Activated CD4-positive, alpha-beta T cell treated with anti-CD3 and anti-CD28 coated beads for 36 hours (primary cell): ENCODE results near the gene MYH13. TPM values are rescaled to one million over a fixed set of nuclear protein-coding genes. Genes with fewer than 3 reads are reported as not detected.
"Not testable (repeated sequence)": the region's sequence is repeated elsewhere in the genome, so short reads cannot be mapped to it uniquely, and the experiment has no call there.

Source experiments
- ATAC-seq: fragments of 200-7000 bp; cut with Tn5 transposase; one replicate; pipeline ENCODE4 v1.10.0; 2021; ENCODE audit warnings: mild to moderate bottlenecking, moderate library complexity
- CTCF ChIA-PET: fragments of 350-600 bp; sonication (Branson Sonifier 250); formaldehyde crosslinking; loops from one replicate; lab custom pipeline; 2021; ENCODE audit warnings: antibody characterized with exemption; lab: Charles Lee
- POLR2A ChIA-PET: fragments of 350-600 bp; sonication (Branson Sonifier 250); formaldehyde crosslinking; loops from one replicate; lab custom pipeline; 2021; ENCODE audit warnings: antibody characterized with exemption, inconsistent platforms; lab: Charles Lee
- DNase-seq: peaks from one replicate; pipeline ENCODE4 v3.0.0-alpha.2; 2020
- H3K27ac Mint-ChIP-seq: one replicate; pipeline ENCODE4 v1.8.0; 2021; ENCODE audit warnings: mixed read lengths
- H3K27me3 Mint-ChIP-seq: one replicate; pipeline ENCODE4 v1.8.0; 2021; ENCODE audit warnings: mixed read lengths
- H3K36me3 Mint-ChIP-seq: one replicate; pipeline ENCODE4 v1.8.0; 2021; ENCODE audit warnings: low read depth, mixed read lengths
- H3K4me1 Mint-ChIP-seq: one replicate; pipeline ENCODE4 v1.8.0; 2021; ENCODE audit warnings: mixed read lengths
- H3K4me3 Mint-ChIP-seq: one replicate; pipeline ENCODE4 v1.8.0; 2021; ENCODE audit warnings: mild to moderate bottlenecking, moderate library complexity, mixed read lengths
- H3K9me3 Mint-ChIP-seq: one replicate; pipeline ENCODE4 v1.8.0; 2021; ENCODE audit warnings: low read depth, mixed read lengths
- intact Hi-C, 2 experiments: fragments of 100-400 bp; cut with DNase I in 1 of 2; cut with micrococcal nuclease in 1 of 2; formaldehyde crosslinking; loops; one replicate each; pipeline versions ENCODE4 v1.14.2 to v1.15.1; 2022 to 2024; cut with DNase I, micrococcal nuclease
- total RNA-seq, 2 experiments: library from RNA; stranded (reverse); gene quantifications; one replicate each; pipeline ENCODE4 v1.2.3, GENCODE V29; 2021

MYH13 gene
- total RNA-seq, 2 experiments from 2014 or later = not detected

DNA sequence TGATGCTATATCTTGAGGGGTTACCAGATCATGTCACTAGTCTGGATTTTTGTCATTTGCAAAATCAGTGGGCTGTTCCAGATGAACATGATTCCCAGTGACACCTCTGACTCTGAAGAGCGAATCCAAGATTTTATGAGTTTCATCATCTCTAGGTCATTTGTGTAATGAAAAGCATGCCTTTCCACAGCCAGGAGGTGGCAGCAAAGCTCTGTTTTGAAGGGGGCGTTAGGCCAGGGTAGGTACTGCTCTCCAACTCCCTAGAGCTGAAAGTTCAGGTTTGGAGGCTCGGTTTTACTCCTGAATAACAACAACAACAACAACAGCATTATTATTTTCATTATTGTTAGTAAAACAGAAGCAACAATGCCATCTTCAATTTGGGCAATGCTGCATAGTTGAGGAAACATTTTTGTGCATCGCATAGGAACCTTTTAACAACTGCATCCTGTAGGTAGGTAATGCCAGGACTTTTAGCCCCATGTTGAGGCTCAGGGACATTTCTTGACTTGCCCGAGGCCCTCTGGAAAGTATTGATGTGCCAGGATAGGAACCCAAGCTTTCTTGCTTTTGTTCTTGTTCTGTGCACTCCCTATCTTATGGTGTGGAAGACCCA, 77.0 kb downstream of the MYH13 start:
- Mint-ChIP-seq H3K9me3 (no peaks in the 10 kb centered on the region), H3K4me3 (no peak overlapping the region), H3K36me3 (no peaks in the 10 kb centered on the region), H3K4me1 (no peaks in the 10 kb centered on the region), H3K27me3 (peaks cover 9% of the 10 kb centered on the region), H3K27ac (no peak overlapping the region)
- intact Hi-C loops = loop anchor here in 1 of 2 experiments (1.0 to 2.0 kb wide), 2 partner anchors 318 to 323 kb away; no protein-coding TSS in a partner anchor
- DNase-seq (peak; percentile 66), ATAC-seq (peak; percentile 55)
- ChIA-PET CTCF (interaction anchor here (0.7 to 1.1 kb wide), 5 partner anchors 10 to 319 kb away, joined by 3 to 4 read pairs (median 4); no protein-coding TSS in a partner anchor), POLR2A (no interaction called here)

DNA sequence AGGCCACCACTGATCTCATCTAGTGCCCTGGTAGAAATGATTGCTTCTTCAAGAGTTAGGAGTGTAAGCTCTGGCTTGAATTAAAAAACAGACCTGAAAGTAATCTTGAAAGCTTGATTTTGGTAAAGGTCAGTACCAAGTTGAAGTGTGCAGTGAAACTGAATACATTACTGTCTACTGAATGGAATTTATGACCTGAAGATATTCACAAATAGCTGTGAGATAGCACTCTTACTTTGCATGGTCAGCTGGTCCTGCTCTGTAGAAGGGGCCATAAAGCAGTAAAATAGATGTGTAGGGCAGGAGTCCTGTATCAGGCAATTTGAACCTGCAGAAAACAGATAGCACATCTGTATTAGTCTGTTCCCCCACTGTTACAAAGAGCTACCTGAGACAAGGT, 78.6 kb downstream of the MYH13 start:
- no peaks in the 10 kb centered on the region for H3K4me1 Mint-ChIP-seq
- ATAC-seq = no peak
- no peak for DNase-seq
- ChIA-PET POLR2A (no interaction called here), CTCF (interaction anchor here (0.8 to 1.4 kb wide), 2 partner anchors 23 to 239 kb away, joined by 3 to 4 read pairs; no protein-coding TSS in a partner anchor)
- H3K27ac Mint-ChIP-seq = no peak overlapping the region
- H3K27me3 Mint-ChIP-seq = peaks cover 16% of the 10 kb centered on the region
- intact Hi-C loops = loop anchor here in 1 of 2 experiments (2.0 kb wide), 1 partner anchor 325 kb away; no protein-coding TSS in a partner anchor
- H3K36me3 Mint-ChIP-seq = no peaks in the 10 kb centered on the region
- H3K9me3 Mint-ChIP-seq = no peaks in the 10 kb centered on the region
- H3K4me3 Mint-ChIP-seq = no peak overlapping the region

DNA sequence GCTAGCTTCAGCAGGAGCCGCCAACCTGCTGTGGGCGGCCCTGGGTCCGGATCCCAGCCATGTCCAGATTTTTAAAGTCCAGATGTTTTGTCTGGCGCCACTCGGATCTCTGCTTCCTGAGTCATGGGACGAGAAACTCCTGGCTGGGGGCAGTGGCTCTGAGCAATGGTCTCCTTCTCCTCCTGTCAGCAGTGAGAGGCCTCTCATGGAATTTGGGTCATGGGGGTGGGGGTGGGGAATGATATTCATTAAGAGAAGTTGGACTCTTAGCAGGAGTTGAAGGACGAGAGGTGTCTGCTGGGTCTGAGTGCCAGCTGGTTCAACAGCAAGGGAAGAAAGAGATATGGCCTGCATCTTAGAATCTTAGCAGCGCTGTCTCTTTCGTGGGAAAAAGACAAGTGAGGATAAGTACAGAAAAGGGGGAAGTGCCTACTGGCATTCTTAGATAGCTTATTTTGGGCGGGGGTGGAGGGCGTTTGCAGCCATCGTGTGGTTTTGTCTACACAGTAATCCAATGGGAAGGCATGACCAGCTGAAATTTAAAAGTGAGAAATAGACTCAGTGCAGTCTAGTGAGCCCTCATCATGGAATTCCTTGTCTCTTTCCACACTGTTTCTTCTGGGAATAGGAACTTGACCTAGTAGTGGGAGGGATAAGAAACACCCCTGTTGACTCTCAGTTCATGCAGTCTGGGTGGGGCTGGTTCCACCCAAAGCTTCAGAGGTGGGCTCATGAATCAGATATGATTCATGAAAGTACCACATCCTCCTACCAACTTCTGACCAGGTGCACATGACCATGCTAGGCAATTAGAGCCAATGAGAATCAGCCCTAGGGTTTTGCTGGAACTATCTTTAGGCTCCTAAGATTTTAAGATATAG, 80.5 kb downstream of the MYH13 start:
- Mint-ChIP-seq H3K27me3 (peaks cover 20% of the 10 kb centered on the region), H3K27ac (no peak overlapping the region), H3K9me3 (no peaks in the 10 kb centered on the region), H3K4me3 (no peak overlapping the region), H3K36me3 (no peaks in the 10 kb centered on the region), H3K4me1 (no peaks in the 10 kb centered on the region)
- ATAC-seq (peak; percentile 51), DNase-seq (peak; percentile 10)
- intact Hi-C loops = no loop called here
- CTCF ChIA-PET = interaction anchor here (0.6 kb wide), 1 partner anchor 137 kb away, joined by 3 read pairs; no protein-coding TSS in a partner anchor
- POLR2A ChIA-PET = no interaction called here

DNA sequence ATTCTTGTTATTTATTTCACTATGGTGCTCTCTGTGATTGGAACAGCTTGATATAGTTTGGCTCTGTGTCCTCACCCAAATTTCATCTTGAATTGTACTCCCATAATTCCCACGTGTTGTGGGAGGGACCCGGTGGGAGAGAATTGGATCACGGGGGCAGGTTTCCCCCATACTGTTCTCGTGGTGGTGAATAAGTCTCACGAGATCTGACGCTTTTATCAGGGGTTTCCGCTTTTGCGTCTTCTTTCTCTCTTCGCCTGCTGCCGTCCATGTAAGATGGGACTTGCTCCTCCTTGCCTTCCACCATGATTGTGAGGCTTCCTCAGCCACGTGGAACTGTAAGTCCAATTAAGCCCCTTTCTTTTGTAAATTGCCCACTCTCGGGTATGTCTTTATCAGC, 81.2 kb downstream of the MYH13 start:
- POLR2A ChIA-PET, H3K36me3 Mint-ChIP-seq, CTCF ChIA-PET, H3K9me3 Mint-ChIP-seq, ATAC-seq, H3K4me1 Mint-ChIP-seq, H3K4me3 Mint-ChIP-seq, DNase-seq, H3K27ac Mint-ChIP-seq, intact Hi-C loops: not testable (repeated sequence)
- H3K27me3 Mint-ChIP-seq = peaks cover 20% of the 10 kb centered on the region

DNA sequence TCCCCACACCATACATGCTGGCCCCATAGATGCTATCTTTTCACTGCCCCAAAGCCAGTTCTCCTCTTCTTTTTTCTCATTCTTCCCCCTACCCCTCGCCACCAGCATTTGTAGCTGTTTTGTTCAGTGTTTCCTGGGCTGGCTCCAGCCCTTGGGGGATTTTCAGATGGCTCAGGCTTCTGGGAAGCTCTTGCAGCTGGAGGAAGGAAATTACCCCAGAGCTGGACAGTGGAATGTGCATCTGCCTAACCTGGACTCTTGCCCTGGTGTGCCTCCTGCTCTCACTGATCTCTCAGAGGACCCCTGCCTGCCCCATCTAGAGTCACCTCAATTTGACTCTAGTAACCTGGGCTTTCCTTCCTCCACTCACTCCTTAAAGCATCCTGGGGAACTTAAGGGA, 82.8 kb downstream of the MYH13 start:
- intact Hi-C loops = no loop called here
- Mint-ChIP-seq H3K4me3 (no peak overlapping the region), H3K4me1 (no peaks in the 10 kb centered on the region), H3K9me3 (no peaks in the 10 kb centered on the region), H3K36me3 (no peaks in the 10 kb centered on the region), H3K27ac (no peak overlapping the region), H3K27me3 (peaks cover 20% of the 10 kb centered on the region)
- DNase-seq = no peak
- no peak for ATAC-seq
- ChIA-PET POLR2A (no interaction called here), CTCF (interaction anchor here (0.6 kb wide), 2 partner anchors 846 to 1069 kb away, joined by 3 to 4 read pairs; no protein-coding TSS in a partner anchor)

DNA sequence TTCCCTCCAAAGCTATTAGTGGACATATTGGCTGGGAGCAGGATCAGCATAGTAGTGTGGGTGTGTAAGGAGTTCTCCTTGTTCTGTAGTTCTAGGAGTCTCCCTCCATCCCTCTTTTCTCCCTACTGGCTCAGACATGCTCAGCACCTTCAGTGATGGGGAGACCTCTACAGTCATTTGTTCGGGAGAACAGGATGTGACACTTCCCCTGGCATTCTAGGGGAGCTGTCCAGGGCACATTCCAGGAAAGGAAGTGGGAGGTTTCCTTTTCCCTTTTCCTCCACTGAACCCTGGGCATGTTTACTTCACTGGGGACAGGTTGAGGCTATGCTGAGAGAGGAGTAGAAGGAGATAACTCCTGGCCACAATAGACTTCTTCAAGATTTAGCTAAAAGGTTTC, 86.5 kb downstream of the MYH13 start:
- Mint-ChIP-seq H3K36me3 (no peaks in the 10 kb centered on the region), H3K9me3 (no peaks in the 10 kb centered on the region), H3K4me3 (no peak overlapping the region), H3K27me3 (peaks cover 14% of the 10 kb centered on the region), H3K27ac (no peak overlapping the region), H3K4me1 (no peaks in the 10 kb centered on the region)
- intact Hi-C loops = no loop called here
- POLR2A ChIA-PET = no interaction called here
- DNase-seq (no peak), ATAC-seq (no peak)
- CTCF ChIA-PET = interaction anchor here (1.1 kb wide), 1 partner anchor 10 kb away, joined by 4 read pairs; no protein-coding TSS in a partner anchor

DNA sequence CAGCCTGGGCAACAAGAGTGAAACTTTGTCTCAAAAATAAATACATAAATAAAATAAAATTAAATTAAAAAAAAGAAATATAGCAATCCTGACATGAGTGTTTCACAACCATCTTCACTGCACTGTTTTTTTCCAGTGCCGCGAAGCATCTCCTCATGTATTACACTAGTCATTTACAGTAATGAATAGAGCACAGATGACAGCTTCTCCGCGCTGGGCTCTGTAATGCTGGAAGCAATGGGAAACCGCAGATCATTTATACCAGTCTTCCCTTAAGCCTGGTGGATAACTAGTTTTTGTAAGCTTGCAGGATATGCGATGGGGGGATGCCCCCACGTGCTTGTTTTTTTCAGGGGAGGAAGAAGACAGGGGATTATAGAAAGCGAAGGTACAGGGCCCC, 86.9 kb downstream of the MYH13 start:
- ATAC-seq = no peak
- Mint-ChIP-seq H3K9me3 (no peaks in the 10 kb centered on the region), H3K27ac (no peak overlapping the region), H3K4me3 (no peak overlapping the region), H3K36me3 (no peaks in the 10 kb centered on the region), H3K27me3 (peaks cover 14% of the 10 kb centered on the region), H3K4me1 (no peaks in the 10 kb centered on the region)
- ChIA-PET CTCF (interaction anchor here (1.1 kb wide), 1 partner anchor 10 kb away, joined by 4 read pairs; no protein-coding TSS in a partner anchor), POLR2A (no interaction called here)
- intact Hi-C loops = no loop called here
- DNase-seq = no peak

DNA sequence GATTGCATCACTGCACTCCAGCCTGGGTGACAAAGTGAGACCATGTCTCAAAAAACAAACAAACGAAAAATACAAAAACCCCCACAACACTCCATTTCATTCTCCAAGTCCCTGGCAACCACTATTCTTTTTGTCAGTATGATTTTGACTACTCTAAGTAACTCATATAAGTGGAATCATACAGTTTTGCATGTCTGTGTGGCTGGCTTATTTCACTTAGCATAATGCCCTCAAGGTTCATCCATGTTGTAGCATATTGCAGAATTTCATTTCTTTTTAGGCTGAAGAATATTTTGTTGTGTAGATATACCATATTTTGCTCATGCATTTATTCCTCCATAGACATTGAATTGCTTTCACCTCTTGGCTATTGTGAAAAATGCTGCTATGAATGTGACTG, 92.7 kb downstream of the MYH13 start:
- intact Hi-C loops = no loop called here
- CTCF ChIA-PET = no interaction called here
- ATAC-seq (no peak), DNase-seq (no peak)
- H3K9me3 Mint-ChIP-seq = no peaks in the 10 kb centered on the region
- no peaks in the 10 kb centered on the region for H3K36me3 Mint-ChIP-seq
- peaks cover 5% of the 10 kb centered on the region for H3K27me3 Mint-ChIP-seq
- POLR2A ChIA-PET = no interaction called here
- no peak overlapping the region for H3K4me3 Mint-ChIP-seq
- H3K4me1 Mint-ChIP-seq = no peaks in the 10 kb centered on the region
- H3K27ac Mint-ChIP-seq = no peak overlapping the region

DNA sequence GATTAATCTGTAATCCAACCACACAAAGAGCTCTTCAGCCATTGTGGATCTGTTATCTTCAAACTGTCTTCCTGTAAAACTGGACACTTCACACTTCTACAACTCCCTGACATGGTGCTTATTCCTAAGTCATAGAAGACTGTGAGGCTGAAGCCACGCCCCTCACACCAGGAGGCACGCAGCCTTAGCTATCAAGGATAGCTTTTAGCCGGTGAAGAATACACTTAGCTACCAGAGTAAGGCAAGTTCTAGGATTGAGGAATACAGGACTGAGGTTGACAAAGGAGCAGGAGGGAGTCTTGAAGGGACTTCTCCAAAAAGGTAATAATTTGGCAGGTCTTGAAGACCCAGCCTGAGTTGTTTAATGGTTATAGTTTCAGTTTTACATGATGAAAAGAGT, 94.6 kb downstream of the MYH13 start:
- no peaks in the 10 kb centered on the region for H3K4me1 Mint-ChIP-seq
- intact Hi-C loops = no loop called here
- ChIA-PET POLR2A (no interaction called here), CTCF (no interaction called here)
- H3K4me3 Mint-ChIP-seq = no peak overlapping the region
- peaks cover 5% of the 10 kb centered on the region for H3K27me3 Mint-ChIP-seq
- no peak for ATAC-seq
- H3K27ac Mint-ChIP-seq = no peak overlapping the region
- DNase-seq = no peak
- H3K9me3 Mint-ChIP-seq = no peaks in the 10 kb centered on the region
- H3K36me3 Mint-ChIP-seq = no peaks in the 10 kb centered on the region

DNA sequence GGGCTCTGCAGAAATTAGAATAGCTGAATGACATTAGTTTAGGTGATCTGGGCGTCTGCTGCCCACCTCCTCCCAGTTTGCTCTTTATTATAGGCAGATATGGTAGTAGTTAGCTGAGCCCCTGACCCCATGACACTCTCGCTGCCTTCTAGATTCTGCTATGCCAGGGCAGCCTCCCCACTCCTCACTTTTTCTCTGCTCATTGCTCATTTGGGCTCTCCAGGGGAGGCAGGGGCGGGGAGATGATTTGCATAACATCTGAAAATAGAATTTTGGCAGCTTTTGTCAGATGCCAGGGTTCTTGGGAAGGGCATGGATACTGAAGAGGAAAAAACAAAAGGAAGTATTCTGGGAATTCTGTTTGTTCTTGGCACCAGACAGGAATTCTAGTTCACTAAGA, 96.4 kb downstream of the MYH13 start:
- Mint-ChIP-seq H3K27ac (no peak overlapping the region), H3K4me3 (no peak overlapping the region), H3K36me3 (no peaks in the 10 kb centered on the region), H3K4me1 (no peaks in the 10 kb centered on the region), H3K27me3 (peaks cover 4% of the 10 kb centered on the region), H3K9me3 (no peaks in the 10 kb centered on the region)
- intact Hi-C loops = no loop called here
- no peak for ATAC-seq
- ChIA-PET POLR2A (no interaction called here), CTCF (no interaction called here)
- no peak for DNase-seq

DNA sequence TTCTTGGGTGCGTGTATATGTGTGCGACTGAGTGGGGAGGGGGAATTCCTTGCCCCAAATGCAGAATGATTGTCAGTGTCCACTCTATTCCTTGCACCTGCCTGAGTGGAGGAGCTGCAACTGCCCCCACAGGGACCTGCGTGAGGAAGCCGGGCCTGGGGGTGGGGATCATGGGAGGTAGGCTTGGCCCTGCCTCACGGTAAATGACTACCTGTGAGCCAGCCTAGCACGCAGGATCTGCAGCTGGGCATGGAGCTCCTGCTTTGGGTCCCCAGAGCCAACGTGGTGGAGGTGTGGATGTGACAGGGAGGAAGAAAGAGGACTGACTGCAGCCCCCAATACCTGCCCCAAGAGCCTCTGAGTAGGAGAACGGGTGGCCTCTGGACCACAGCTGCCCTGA, 97.4 kb downstream of the MYH13 start:
- Mint-ChIP-seq H3K9me3 (no peaks in the 10 kb centered on the region), H3K4me3 (no peak overlapping the region), H3K4me1 (no peaks in the 10 kb centered on the region), H3K36me3 (no peaks in the 10 kb centered on the region), H3K27ac (no peak overlapping the region), H3K27me3 (peaks cover 4% of the 10 kb centered on the region)
- ATAC-seq = no peak
- DNase-seq = no peak
- ChIA-PET POLR2A (no interaction called here), CTCF (no interaction called here)
- intact Hi-C loops = no loop called here
